Pancreas (tissue), 10 donors: ENCODE results near the gene STAT4. TPM values are rescaled to one million over a fixed set of nuclear protein-coding genes. Genes with fewer than 3 reads are reported as not detected.
A peak's percentile ranks its signal among the peaks of the same experiment; 100 is the strongest.

Experiments used
- ATAC-seq, 4 donors: fragments of 200-7000 bp; cut with Tn5 transposase; one replicate each; pipeline versions ENCODE4 v1.8.0 to v1.9.1; 2020; ENCODE audit warnings: mild to moderate bottlenecking in 4 of 4, moderate library complexity in 4 of 4
- DNase-seq, 6 donors: peaks; one replicate each; pipeline ENCODE4 v3.0.0-alpha.2; 2020
- FAIRE-seq: peaks from 2 replicates; lab custom pipeline; 2012; peaks lifted over from hg19 to GRCh38; lab: Jason Lieb, UNC
- H3K27ac ChIP-seq, 4 donors: fragments of 200-600 bp; sonication (generic); 1 replicate in 3 of 4; 2 replicates in 1 of 4; pipeline versions ENCODE4 v1.5.0 to v1.8.0; 2020
- H3K27me3 ChIP-seq, 4 donors: fragments of 200-600 bp; one replicate each; pipeline ENCODE4 v1.8.0; 2021
- H3K36me3 ChIP-seq, 3 donors: fragments of 200-600 bp; sonication (generic) in 1 of 3; one replicate each; pipeline versions ENCODE4 v1.5.0 to v1.8.0; 2020 to 2021
- H3K4me1 ChIP-seq, 3 donors: fragments of 200-600 bp; one replicate each; pipeline ENCODE4 v1.8.0; 2021
- H3K4me3 ChIP-seq, 4 donors: fragments of 200-600 bp; sonication (generic) in 2 of 4; one replicate each; pipeline versions ENCODE4 v1.5.0 to v1.8.0; 2020 to 2021
- H3K9me3 ChIP-seq, 4 donors: fragments of 200-600 bp; one replicate each; pipeline ENCODE4 v1.8.0; 2021
- WGBS, 2 donors: extraction: QIAGEN DNeasy Blood & Tissue Kit; methylation state at CpG; one replicate each; pipeline ENCODE4 v1.1.7; 2013; 5-methylcytosine and 5-hydroxymethylcytosine counted together
- intact Hi-C, 3 donors: fragments of 100-400 bp; cut with DNase I; formaldehyde crosslinking; loops; one replicate each; pipeline versions ENCODE4 v1.11.1 to v1.14.2; 2022
- polyA plus RNA-seq, 2 donors: library from polyadenylated mRNA; stranded (reverse); fragments of 200-250 nt; gene quantifications; one replicate each; pipeline ENCODE4 v1.2.3, GENCODE V29; 2013
- total RNA-seq, 6 donors: library from RNA; stranded (reverse); fragmentation: NEBNext Ultra II Directional in 4 of 6; extraction: Animal tissue kit (Norgen Biotek cat#: 25700) in 4 of 6; gene quantifications; one replicate each; pipeline versions ENCODE4 v1.2.1 to v1.2.4, GENCODE V29; 2021 to 2023
- TF ChIP-seq, protein P1 (sequence below), 4 donors: fragments of 200-600 bp; sonication (generic) in 3 of 4; IDR thresholded peaks; one replicate each; pipeline versions ENCODE4 v1.5.0 to v1.8.0; 2021; ENCODE audit warnings: antibody characterized with exemption in 4 of 4
- donor health status: healthy with polysubstance abuse.
- donor health status: DM: no; HTN: no; CAD: no; lungs with moderate emphysema.
- donor health status: DM: no; HTN: no; CAD: no.
- donor health status: control.
- donor health status: control.
- donor health status: Bipolar disorder and iron deficiency.
- donor health status: DM: yes; HTN: yes; CAD: no.
- donor health status: DM: no; HTN: no; CAD: no.
- donor health status: DM: no; HTN: no; CAD: no.
- donor health status: DM: yes; HTN: yes; CAD: no.

Gene STAT4
- total and polyA plus RNA-seq, 8 donors, result 0.60 to 6.4 (median 1.8) TPM

DNA sequence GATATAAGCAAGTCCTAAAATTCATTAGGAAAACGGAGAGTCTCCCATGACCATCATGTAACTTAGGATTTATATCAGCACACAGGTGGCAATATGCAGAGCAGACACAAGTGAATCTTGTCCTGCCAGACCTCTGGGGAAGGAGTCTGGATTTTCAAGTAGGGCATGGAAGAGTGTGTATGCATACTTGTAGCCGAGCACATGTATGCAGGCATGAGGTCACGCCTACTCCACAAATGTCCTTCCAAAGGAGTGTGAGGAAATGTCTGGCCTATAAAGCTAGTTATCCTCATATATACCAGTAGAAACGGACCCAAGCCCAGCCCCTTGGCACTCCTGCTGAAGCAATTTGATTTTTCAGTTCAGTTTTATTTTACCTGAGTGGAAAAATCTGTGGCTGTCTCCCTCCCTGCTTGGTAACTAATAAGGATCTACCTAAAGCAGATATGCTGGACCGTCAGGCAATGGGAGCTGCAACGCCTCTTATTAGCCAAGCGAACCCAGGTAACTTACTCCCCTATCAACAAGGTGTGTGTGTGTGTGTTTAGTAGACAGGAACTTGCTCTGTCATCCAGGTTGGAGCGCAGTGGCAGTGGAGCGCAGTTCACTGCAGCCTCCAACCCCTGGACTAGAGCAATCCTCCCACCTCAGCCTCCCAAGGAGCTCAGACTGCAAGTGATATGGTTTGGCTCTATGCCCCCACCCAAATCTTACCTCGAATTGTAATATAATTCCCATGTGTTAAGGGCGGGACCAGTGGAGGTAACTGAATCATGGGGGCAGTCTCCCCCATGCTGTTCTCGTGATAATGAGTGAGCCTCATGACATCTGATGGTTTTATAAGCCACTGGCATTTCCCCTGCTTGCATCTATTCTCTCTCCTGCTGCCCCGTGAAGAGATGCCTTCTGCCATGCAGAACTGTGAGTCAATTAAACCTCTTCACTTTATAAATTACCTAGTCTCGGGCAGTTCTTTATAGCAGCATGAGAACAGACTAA, 139.6 kb downstream of the STAT4 start:
- ATAC-seq (no peak), DNase-seq (no peak), FAIRE-seq (no peak)
- TF ChIP-seq, protein P1, sequence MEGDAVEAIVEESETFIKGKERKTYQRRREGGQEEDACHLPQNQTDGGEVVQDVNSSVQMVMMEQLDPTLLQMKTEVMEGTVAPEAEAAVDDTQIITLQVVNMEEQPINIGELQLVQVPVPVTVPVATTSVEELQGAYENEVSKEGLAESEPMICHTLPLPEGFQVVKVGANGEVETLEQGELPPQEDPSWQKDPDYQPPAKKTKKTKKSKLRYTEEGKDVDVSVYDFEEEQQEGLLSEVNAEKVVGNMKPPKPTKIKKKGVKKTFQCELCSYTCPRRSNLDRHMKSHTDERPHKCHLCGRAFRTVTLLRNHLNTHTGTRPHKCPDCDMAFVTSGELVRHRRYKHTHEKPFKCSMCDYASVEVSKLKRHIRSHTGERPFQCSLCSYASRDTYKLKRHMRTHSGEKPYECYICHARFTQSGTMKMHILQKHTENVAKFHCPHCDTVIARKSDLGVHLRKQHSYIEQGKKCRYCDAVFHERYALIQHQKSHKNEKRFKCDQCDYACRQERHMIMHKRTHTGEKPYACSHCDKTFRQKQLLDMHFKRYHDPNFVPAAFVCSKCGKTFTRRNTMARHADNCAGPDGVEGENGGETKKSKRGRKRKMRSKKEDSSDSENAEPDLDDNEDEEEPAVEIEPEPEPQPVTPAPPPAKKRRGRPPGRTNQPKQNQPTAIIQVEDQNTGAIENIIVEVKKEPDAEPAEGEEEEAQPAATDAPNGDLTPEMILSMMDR (IDR thresholded peaks at IDR 0.05), result no peak
- Histone ChIP-seq H3K4me3 (peak overlapping the region in 1 of 4 donors; percentile 91), H3K27me3 (no peaks in the 10 kb centered on the region), H3K27ac (no peak overlapping the region), H3K36me3 (peaks cover 0 to 11% (median 4%) of the 10 kb centered on the region in 3 donors), H3K4me1 (peaks cover 4 to 20% (median 6%) of the 10 kb centered on the region in 3 donors), H3K9me3 (no peaks in the 10 kb centered on the region)
- intact Hi-C loops, result loop anchor here in 1 of 3 donors (10.0 kb wide), 1 partner anchor 156 kb away; no protein-coding TSS in a partner anchor
- WGBS, 2 donors, result 75 to 77% methylated on average over 14 of the region's 14 CpGs

DNA sequence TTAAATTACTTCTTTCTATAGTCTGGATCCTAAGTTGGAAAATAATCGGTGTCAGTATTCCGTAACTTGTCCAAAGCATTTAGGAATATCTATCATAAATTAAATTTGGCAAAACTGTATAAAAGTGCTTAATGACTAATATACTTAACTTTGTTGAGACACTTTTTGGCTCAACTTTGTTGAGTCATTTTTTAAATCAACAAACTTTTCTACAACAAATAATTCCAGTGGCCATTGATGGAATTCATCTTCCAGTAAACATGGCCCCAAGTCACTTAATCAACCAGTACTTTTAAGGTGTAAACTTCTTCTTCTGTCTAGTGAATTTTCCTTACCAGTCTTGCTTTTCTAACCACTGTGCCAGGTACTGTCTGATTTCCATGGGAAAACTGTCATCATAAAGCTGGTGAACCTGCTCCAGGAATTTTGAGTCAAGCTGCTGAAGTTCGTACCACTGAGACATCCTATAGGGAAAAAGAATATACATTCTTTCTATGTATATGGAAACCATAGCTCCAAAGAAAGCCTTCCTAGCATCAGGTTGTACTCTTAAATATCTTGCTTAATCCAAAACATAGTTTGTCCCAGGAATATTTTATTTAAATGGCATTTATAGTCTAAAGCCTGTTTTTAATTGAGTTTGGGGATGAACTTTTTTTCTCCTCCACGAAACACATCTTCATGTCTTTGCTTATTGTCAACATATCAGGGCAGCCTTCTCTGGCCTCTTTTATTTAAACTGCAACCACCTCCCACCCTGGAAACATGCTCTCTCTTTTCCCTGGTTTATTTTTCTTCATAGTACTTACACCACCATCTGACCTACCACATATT, 141.0 kb downstream of the STAT4 start:
- H3K27me3 ChIP-seq, result no peaks in the 10 kb centered on the region
- H3K9me3 ChIP-seq, result no peaks in the 10 kb centered on the region
- no peak for DNase-seq
- peaks cover 4 to 18% (median 6%) of the 10 kb centered on the region in 3 donors for H3K4me1 ChIP-seq
- H3K4me3 ChIP-seq, result no peak overlapping the region
- H3K27ac ChIP-seq, result no peak overlapping the region
- 83 to 90% methylated on average over 4 of the region's 4 CpGs for WGBS, 2 donors
- H3K36me3 ChIP-seq, result peaks cover 0 to 25% (median 5%) of the 10 kb centered on the region in 3 donors
- no peak for ATAC-seq
- TF ChIP-seq, protein P1 (IDR thresholded peaks at IDR 0.05), result no peak
- no peak for FAIRE-seq
- intact Hi-C loops, result loop anchor here in 1 of 3 donors (10.0 kb wide), 1 partner anchor 155 kb away; no protein-coding TSS in a partner anchor

DNA sequence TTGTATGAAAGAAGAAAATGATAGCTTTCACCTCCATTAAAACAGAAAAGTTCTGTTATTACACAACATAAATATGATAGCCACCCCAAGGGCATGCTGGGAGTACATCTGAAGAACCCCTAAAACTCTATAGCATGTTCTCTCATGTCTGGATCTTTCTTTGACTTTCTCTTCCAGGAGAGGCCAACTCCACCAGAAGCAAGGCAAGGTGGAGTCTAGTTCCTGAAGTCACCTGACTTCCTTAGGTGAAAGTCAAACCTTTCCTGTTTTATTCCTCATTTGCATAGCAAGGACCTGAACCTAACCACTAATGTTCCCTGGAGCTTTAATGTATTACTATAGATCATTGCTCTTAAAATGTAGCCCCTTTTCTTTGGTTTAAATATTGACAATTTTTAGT, 142.5 kb downstream of the STAT4 start:
- TF ChIP-seq, protein P1 (IDR thresholded peaks at IDR 0.05), result no peak
- ATAC-seq (no peak), DNase-seq (no peak), FAIRE-seq (no peak)
- Histone ChIP-seq H3K4me3 (no peak overlapping the region), H3K4me1 (peaks cover 4 to 16% (median 6%) of the 10 kb centered on the region in 3 donors), H3K36me3 (peaks cover 0 to 39% (median 11%) of the 10 kb centered on the region in 3 donors), H3K27me3 (no peaks in the 10 kb centered on the region), H3K9me3 (no peaks in the 10 kb centered on the region), H3K27ac (no peak overlapping the region)
- intact Hi-C loops, result no loop called here

DNA sequence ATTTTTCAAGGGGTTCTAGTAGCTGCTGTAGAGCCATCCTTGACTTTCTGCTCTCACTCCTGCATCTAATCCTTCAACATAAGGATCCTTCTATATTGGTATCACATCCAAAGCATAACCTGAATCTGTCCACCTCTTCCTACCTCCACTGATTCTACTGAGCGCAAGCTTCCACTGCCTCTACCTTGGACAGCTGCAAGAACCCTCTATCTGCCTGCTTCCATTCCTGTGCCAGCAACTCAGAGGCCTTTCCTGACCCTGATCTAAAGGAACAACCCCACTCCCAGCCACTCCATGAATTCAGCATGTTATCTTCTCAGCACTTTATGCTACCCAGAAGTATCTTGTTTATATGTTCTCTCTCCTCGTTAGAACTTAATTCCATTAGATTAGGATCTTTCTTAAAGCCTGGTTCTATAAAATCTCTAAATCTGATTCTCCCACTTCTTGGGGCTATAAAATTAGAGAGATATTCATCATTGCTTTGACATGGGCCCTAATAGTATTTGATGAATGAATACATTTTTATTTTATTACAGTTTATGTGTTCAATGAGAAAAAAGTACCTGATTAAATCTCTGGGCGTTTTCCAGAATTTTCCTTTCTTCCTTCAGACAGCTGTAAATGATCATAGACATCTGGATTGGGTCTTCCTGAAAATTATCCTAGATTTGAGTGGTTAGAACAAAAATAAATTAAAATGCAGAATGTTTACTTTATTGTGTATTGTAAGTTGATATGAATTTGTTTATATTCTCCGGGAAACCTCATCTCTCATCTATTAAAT, 143.6 kb downstream of the STAT4 start:
- Histone ChIP-seq H3K27me3 (no peaks in the 10 kb centered on the region), H3K36me3 (peaks cover 0 to 45% (median 20%) of the 10 kb centered on the region in 3 donors), H3K4me1 (peaks cover 0 to 6% (median 2%) of the 10 kb centered on the region in 3 donors), H3K4me3 (no peak overlapping the region), H3K27ac (no peak overlapping the region), H3K9me3 (no peaks in the 10 kb centered on the region)
- FAIRE-seq (no peak), ATAC-seq (no peak), DNase-seq (no peak)
- TF ChIP-seq, protein P1 (IDR thresholded peaks at IDR 0.05), result no peak
- intact Hi-C loops, result no loop called here
- WGBS, 2 donors, result 91 to 92% methylated on average over 4 of the region's 4 CpGs
